CD4-positive, alpha-beta T cell treated with Interleukin-4 for 1 hour (primary cell): Measurements from ENCODE around the gene TRIM31.

Experiments used
- DNase-seq, 2 donors: peaks; one replicate each; pipeline ENCODE4 v3.0.0-alpha.2; 2020 to 2022

TRIM31 gene, protein sequence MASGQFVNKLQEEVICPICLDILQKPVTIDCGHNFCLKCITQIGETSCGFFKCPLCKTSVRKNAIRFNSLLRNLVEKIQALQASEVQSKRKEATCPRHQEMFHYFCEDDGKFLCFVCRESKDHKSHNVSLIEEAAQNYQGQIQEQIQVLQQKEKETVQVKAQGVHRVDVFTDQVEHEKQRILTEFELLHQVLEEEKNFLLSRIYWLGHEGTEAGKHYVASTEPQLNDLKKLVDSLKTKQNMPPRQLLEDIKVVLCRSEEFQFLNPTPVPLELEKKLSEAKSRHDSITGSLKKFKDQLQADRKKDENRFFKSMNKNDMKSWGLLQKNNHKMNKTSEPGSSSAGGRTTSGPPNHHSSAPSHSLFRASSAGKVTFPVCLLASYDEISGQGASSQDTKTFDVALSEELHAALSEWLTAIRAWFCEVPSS

GRCh38 chr6:30113003-30113759, at the start of gene TRIM31:
TRIM31 (minus strand) TSS chr6:30113090; CDS start chr6:30112805, 285 bp downstream.
- no peak for DNase-seq

DNA sequence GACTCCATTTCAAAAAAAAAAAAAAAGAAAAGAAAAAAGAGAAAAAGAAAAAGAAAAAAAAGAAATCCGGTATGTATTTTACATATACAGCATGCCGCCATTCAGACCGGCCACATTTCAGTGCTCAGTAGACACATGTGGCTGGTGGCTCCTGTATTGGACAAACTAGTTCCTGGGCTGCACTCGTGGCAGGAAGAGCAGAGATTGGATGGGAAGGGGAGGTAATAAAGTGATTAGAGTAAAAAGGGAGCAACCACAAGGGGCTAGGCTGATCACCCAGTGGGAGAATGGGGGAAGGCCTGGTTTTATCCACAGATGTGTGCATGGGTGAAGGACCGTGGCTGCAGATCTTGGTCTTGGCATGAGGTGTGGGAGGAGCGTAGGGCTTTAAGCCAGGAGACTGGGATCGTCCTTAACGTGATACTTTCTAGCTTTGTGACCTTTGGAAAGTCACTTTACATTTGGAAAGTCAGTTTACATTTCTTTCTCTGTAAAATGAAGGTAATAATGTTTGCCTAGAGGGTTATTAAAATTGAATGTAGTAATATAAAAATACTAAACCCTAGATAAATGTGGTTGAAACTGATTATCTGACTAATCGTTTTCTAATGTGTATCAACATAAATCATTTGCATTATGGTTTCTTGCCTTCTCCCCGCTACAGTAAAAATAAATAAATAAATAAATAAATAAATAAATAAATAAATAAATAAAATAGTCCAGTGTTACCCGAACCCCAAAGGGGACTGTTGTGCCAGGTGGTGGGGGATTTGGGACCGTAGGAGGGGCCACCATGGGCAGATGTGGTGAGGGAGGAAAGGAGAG, 49.6 kb upstream of the TRIM31 start:
- DNase-seq, result no peak

GRCh38 chr6:30160785-30161531, 48.1 kb upstream of the TRIM31 start, which contains the start of gene TRIM10:
TRIM10 (minus strand) TSS chr6:30161211; CDS start chr6:30160858, 353 bp downstream.
- DNase-seq, result no peak

DNA sequence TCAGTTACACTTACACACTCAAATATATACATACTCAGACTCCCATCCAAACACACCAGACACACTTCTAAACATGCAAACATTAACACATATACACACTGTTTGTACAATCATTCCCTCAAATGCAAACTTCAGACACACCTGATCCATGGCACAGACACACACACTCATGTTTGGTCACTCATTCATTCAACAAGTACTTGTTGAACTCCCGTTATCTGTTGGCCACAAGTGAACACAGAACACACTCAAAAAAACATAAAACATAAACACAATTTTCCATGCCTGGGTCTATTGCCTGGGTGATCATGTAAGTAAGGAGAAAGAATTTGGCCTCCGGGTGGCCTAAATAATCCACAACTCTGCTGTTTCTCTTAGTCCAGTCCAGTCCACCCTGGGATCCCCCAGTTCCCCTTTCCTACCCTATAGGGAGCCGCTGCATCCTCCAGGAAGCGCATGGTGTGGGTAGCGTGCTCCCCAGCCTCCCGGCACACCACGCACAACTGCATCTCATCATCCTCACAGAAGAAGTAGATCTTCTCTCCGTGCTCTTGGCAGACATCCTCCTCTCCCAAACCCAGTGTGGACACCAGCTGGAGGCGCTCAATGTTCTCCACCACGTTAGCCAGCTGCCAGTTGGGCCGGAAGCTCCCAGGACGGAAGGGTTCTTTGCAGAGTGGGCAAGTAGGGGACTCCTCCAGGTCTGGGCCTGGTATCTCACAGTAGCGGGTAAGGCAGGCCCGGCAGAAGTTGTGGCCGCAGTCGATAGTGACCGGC, 47.3 kb upstream of the TRIM31 start:
- no peak for DNase-seq

DNA sequence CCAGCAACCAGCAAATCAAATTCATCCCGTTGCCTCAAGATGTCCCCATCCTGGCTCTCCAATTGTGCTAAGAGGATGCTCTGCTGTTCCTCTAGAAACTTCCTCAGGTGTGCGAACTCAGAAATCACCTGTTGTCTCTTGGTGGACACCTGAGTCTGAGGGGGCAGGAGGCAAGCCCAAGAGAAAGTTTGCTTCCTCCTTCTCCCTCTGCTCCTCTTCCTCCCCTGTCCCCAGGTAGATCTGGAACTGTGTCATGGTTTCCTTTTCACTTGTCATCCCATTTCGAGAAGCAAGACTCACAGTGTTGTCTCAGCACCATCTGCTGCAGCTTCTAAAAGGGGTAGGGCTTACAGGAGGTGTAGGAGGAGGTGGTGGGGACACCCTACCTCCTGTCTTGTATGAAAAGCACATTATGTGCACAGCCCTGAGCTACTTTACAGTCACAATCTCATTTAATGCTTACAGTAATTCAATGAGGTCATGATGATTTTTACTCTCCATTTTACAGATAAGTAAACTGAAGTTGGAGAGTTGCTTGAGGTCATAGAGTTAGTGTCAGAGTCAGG, 45.7 kb upstream of the TRIM31 start:
- no peak for DNase-seq

GRCh38 chr6:30157999-30158398, 45.1 kb upstream of the TRIM31 start:
- no peak for DNase-seq

DNA sequence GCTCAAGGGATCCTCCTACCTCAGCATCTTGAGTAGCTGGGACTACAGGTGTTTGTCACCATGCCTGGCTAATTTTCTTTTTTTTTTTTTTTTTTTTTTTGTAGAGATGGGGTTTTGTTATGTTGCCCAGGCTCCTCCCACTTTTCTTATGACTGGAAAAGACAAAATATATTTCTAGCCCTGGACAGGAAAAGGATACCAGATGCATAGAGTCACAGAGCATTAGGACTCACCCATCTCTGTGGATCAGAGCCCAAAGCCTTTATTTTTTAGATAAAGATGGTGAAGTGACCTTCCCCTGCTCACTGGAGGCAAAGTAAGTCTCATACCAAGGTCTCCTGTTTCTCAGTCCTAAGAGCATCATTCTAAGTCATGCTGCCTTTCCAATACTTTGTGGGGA, 44.7 kb upstream of the TRIM31 start:
- DNase-seq, result no peak

DNA sequence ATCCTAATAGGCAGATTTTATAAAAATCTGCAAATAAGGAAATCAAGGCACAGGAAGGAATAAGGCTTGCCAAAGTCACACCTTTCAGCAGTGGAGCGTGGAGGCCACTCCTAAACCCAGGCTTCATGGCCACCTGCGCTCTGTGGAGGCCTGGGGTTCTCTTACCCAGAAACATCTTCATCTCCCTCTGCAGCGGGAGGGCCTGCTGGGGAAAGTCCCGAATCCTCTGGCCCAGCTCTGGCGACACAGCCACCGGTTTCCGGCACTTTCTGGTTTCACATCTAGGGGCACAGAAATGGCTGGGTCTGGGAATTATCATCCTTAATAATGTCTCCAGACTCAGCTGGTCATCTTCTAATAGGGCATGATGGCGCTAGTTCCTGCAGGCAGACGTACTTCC, 43.9 kb upstream of the TRIM31 start:
- DNase-seq, result no peak

- no peak for DNase-seq
Measured at GRCh38 chr6:30156262-30156599, 43.3 kb upstream of the TRIM31 start.

DNA sequence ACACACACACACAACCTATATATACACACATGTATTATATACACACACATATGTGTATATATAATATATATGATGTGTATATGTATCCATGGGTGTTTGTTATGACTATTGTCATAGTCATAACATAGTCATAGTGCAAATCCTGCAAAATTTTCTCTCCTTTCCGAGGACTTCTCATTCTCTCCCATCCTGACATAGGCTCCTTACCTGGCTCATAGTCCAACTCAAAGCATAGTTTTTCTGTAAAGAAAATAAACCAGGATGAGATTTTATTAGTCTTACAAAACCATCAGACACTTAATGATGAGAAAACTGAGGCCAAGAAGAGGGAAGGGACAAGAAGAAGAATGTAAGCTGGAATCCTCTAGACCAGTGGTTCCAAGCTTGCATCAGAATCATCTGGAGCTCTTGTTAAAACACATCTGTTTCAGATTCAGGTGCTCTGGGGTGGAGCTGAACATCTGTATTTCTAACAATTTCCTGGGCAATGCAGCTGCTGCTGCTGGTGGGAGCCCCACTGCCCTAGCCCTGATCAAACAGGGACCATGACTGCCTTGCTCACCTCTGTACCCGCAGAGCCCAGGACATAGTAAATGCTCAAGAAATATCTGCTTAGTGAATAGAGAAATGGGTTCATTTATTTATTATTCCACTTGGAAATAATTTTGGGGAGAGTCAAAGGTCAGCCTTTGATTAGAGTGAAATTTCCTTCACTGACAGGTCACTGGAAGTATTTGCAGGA, 42.8 kb upstream of the TRIM31 start:
- no peak for DNase-seq

GRCh38 chr6:30154709-30155519, 42.0 kb upstream of the TRIM31 start:
- no peak for DNase-seq

DNA sequence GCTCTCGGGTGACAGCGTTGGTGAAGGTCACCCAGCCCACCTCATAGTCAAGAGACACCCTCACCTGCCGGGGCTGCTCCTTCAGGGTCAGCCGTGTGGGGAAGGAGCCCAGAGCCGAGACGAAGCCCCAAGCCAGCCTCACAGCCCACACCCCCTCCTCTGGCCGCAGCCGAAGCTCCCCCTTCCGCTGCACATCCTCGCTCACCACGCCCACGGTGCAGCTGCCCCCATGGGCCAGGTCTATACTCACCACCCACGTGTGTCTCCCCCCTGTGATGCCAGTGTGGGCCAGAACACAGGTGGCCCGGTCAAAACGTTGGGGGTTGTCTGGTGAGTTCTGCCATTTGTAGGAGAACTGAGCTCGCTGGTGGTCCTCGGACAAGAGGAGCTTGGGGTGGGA, 41.2 kb upstream of the TRIM31 start:
- DNase-seq, result no peak

GRCh38 chr6:30152910-30153610, 40.2 kb upstream of the TRIM31 start:
- DNase-seq, result no peak

GRCh38 chr6:30152016-30152673, 39.3 kb upstream of the TRIM31 start:
- no peak for DNase-seq

DNA sequence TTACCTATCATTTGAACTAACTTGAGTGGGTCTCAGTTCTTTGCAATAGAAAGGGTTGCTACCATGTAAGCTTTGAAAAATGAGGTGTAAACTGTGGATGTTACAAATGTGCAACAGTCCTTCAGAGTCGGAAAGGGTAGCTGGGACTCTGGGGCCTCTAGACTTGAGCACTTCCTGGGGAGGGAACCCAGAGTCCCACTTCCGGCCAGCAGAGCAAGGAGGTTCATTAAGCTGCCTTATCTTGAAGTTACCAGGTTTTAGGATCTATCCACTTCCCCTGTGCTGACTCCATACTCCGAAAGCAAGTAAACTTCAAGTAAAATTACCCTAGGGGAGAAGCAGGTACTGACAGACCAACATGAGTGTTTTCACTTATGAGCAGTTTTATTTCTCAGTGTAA, 38.7 kb upstream of the TRIM31 start:
- DNase-seq, result no peak

- DNase-seq, result no peak
Measured at GRCh38 chr6:30150671-30151395, 37.9 kb upstream of the TRIM31 start.

GRCh38 chr6:30149858-30150550, 37.1 kb upstream of the TRIM31 start:
- no peak for DNase-seq
